K562 (cell line): ENCODE measurements around the gene PELI3. TPM values are rescaled to one million over a fixed set of nuclear protein-coding genes. Genes with fewer than 3 reads are reported as not detected.

Experiments
- ATAC-seq: fragments of 200-7000 bp; cut with Tn5 transposase; 3 replicates; pipeline ENCODE4 v1.9.1; 2020; ENCODE audit warnings: moderate library complexity
- BruUV-seq: library from RNA; stranded (reverse); fragments of 400-500 nt; replicated peaks from 2 replicates; lab custom pipeline; 2021; lab: Mats Ljungman, UMichigan
- CTCF ChIA-PET: fragments of 300-600 bp; formaldehyde crosslinking; extraction: SDS; loops from one replicate; lab custom pipeline; 2021; ENCODE audit warnings: low intra/inter-chr PET ratio; lab: Yijun Ruan, JAX
- POLR2A ChIA-PET: fragments of 300-600, 350-650 bp; sonication (Branson Sonifier 250); formaldehyde crosslinking; extraction: SDS; loops from one replicate; lab custom pipeline; 2021; ENCODE audit warnings: antibody characterized with exemption, inconsistent platforms; lab: Yijun Ruan, JAX
- DNase-seq, 4 experiments: peaks; one replicate each; pipeline versions ENCODE4 v3.0.0 to v3.0.0-alpha.2; 2011 to 2018; ENCODE audit warnings: low spot score in 3 of 4, mixed read lengths in 3 of 4; ENCODE audit errors: extremely low read depth in 1 of 4
- FAIRE-seq: peaks from 2 replicates; lab custom pipeline; 2011; peaks lifted over from hg19 to GRCh38; lab: Jason Lieb, UNC
- H2AFZ ChIP-seq: 2 replicates; pipeline ENCODE4 v1.6.0; 2011; ENCODE audit warnings: low read depth, low read length, control low read depth, inconsistent platforms
- H3K27ac ChIP-seq: fragments of 200-600 bp; 3 replicates; pipeline ENCODE4 v1.8.0; 2011; ENCODE audit warnings: low read depth, mild to moderate bottlenecking, control low read depth, inconsistent platforms, low read length, moderate library complexity, mixed read lengths; ENCODE audit errors: extremely low read depth
- H3K27me3 ChIP-seq, 2 experiments: fragments of 300-600 bp in 1 of 2; 2 replicates in 1 of 2; 3 replicates in 1 of 2; pipeline versions ENCODE4 v1.6.0 to v1.8.0; 2011; ENCODE audit warnings: inconsistent platforms in 2 of 2, low read length in 2 of 2, mild to moderate bottlenecking in 1 of 2, mixed read lengths in 1 of 2, moderate library complexity in 1 of 2; ENCODE audit not compliant: control insufficient read depth in 2 of 2, insufficient read depth in 2 of 2
- H3K36me3 ChIP-seq: fragments of 300-600 bp; 3 replicates; pipeline ENCODE4 v1.8.0; 2011; ENCODE audit warnings: mild to moderate bottlenecking, low read length, inconsistent platforms; ENCODE audit not compliant: control insufficient read depth, insufficient read depth
- H3K4me1 ChIP-seq, 2 experiments: fragments of 200-600 bp in 1 of 2; replicated peaks in 1 of 2; 2 replicates in 1 of 2; 3 replicates in 1 of 2; pipeline versions ENCODE4 v1.5.1 to v1.8.0; 2011; ENCODE audit warnings: inconsistent platforms in 2 of 2, low read length in 2 of 2, mild to moderate bottlenecking in 1 of 2, mixed read lengths in 1 of 2, moderate library complexity in 1 of 2; ENCODE audit not compliant: control insufficient read depth in 2 of 2, insufficient read depth in 2 of 2
- H3K4me2 ChIP-seq: 2 replicates; pipeline ENCODE4 v1.6.1; 2011; ENCODE audit warnings: low read length, control low read depth, inconsistent platforms, mixed read lengths; ENCODE audit not compliant: insufficient read depth
- H3K4me3 ChIP-seq: fragments of 200-600 bp; sonication (generic), shearing (Covaris generic); 2 replicates; pipeline ENCODE4 v1.5.1; 2016; ENCODE audit warnings: control low read depth, inconsistent platforms
- H3K79me2 ChIP-seq: fragments of 200-600 bp; 3 replicates; pipeline ENCODE4 v1.8.0; 2011; ENCODE audit warnings: low read length, inconsistent platforms; ENCODE audit not compliant: control insufficient read depth, insufficient read depth
- H3K9ac ChIP-seq, 2 experiments: 2 replicates each; pipeline versions ENCODE4 v1.6.0 to v1.6.1; 2011; ENCODE audit warnings: low read depth in 2 of 2, low read length in 2 of 2, control low read depth in 1 of 2, inconsistent platforms in 1 of 2, mild to moderate bottlenecking in 1 of 2, mixed read lengths in 1 of 2; ENCODE audit not compliant: insufficient read depth in 1 of 2
- H3K9me1 ChIP-seq: one replicate; pipeline ENCODE4 v1.6.0; 2011; ENCODE audit warnings: inconsistent platforms, mild to moderate bottlenecking, low read length, moderate library complexity; ENCODE audit not compliant: control insufficient read depth, insufficient read depth
- H3K9me3 ChIP-seq: replicated peaks from 2 replicates; pipeline ENCODE4 v1.5.1; 2011; ENCODE audit warnings: low read depth, low read length, inconsistent platforms; ENCODE audit not compliant: control insufficient read depth, insufficient read depth
- H4K20me1 ChIP-seq: replicated peaks from 2 replicates; pipeline ENCODE4 v1.6.1; 2011; ENCODE audit warnings: low read length, inconsistent platforms, mixed read lengths; ENCODE audit not compliant: control insufficient read depth, insufficient read depth
- ADNP ChIP-seq: fragments of 200-800 bp; sonication (Bioruptor generic); IDR thresholded peaks from 2 replicates; pipeline ENCODE4 v1.6.1; 2016; ENCODE audit warnings: missing genetic modification characterization, missing compliant biosample characterization
- BCOR ChIP-seq: fragments of 450-650 bp; IDR thresholded peaks from 2 replicates; pipeline ENCODE4 v1.6.1; 2016
- CBX1 ChIP-seq: sonication (generic); IDR thresholded peaks from 2 replicates; pipeline ENCODE4 v1.6.1; 2016; ENCODE audit warnings: antibody characterized with exemption, low read depth, mild to moderate bottlenecking
- CTCF ChIP-seq, 3 experiments: IDR thresholded peaks in 2 of 3; conservative IDR thresholded peaks in 1 of 3; 2 replicates each; pipeline ENCODE4 v1.5.1; 2011 to 2012; ENCODE audit warnings: low read length in 3 of 3, mild to moderate bottlenecking in 3 of 3, control low read depth in 2 of 3, improper control_type of control experiment in 1 of 3, inconsistent platforms in 1 of 3, low read depth in 1 of 3, mixed read lengths in 1 of 3, moderate library complexity in 1 of 3; ENCODE audit not compliant: insufficient read depth in 2 of 3
- HDAC1 ChIP-seq, 2 experiments: fragments of 450-650 bp; IDR thresholded peaks; 2 replicates each; pipeline ENCODE4 v1.6.1; 2016 to 2017; ENCODE audit warnings: inconsistent platforms in 1 of 2, mild to moderate bottlenecking in 1 of 2, moderate library complexity in 1 of 2
- HDAC2 ChIP-seq: fragments of 450-650 bp; IDR thresholded peaks from 2 replicates; pipeline ENCODE4 v1.6.1; 2016; ENCODE audit warnings: mild to moderate bottlenecking
- KDM1A ChIP-seq, 2 experiments: fragments of 450-650 bp; IDR thresholded peaks; 2 replicates each; pipeline ENCODE4 v1.6.1; 2016; ENCODE audit warnings: mild to moderate bottlenecking in 2 of 2
- MEF2D ChIP-seq: conservative IDR thresholded peaks from 2 replicates; pipeline ENCODE4 v1.6.1; 2016; ENCODE audit warnings: low read depth, missing genetic modification characterization, missing compliant biosample characterization
- NCOR1 ChIP-seq: fragments of 450-650 bp; IDR thresholded peaks from 2 replicates; pipeline ENCODE4 v1.6.1; 2016; ENCODE audit warnings: mild to moderate bottlenecking, moderate library complexity
- POLR2G ChIP-seq: fragments of 200-400 bp; formaldehyde crosslinking; IDR thresholded peaks from 2 replicates; pipeline ENCODE4 v1.6.1; 2017; ENCODE audit warnings: low read depth, mild to moderate bottlenecking, antibody characterized with exemption, low read length, moderate library complexity
- RBFOX2 ChIP-seq: fragments of 200-400 bp; formaldehyde crosslinking; IDR thresholded peaks from 2 replicates; pipeline ENCODE4 v1.6.1; 2017; ENCODE audit warnings: low read depth, mild to moderate bottlenecking, low read length, moderate library complexity
- RBM25 ChIP-seq: fragments of 200-400 bp; formaldehyde crosslinking; IDR thresholded peaks from 2 replicates; pipeline ENCODE4 v1.6.1; 2018; ENCODE audit warnings: low read length, low read depth, moderate library complexity; ENCODE audit not compliant: severe bottlenecking
- ZBTB33 ChIP-seq: sonication (generic); formaldehyde crosslinking; IDR thresholded peaks from 2 replicates; pipeline ENCODE4 v1.8.1; 2023; ENCODE audit warnings: mild to moderate bottlenecking, missing genetic modification reagents
- ZC3H4 ChIP-seq: sonication (generic); formaldehyde crosslinking; IDR thresholded peaks from 2 replicates; pipeline ENCODE4 v1.9.0; 2021; ENCODE audit warnings: missing genetic modification reagents, borderline replicate concordance
- WGBS: fragments of 100-300 bp; shearing (Covaris generic); methylation state at CpG from one replicate; pipeline ENCODE4 v1.1.6; 2016; ENCODE audit warnings: low coverage, mixed read lengths; ENCODE audit not compliant: insufficient coverage; ENCODE audit errors: missing lambda C conversion rate; 5-methylcytosine and 5-hydroxymethylcytosine counted together
- in situ Hi-C: fragments of 300-500 bp; cut with MboI; formaldehyde crosslinking; loops from 4 replicates; pipeline ENCODE4 v1.15.0; 2018; ENCODE audit warnings: inconsistent platforms, mixed read lengths
- intact Hi-C: fragments of 100-400 bp; cut with micrococcal nuclease; formaldehyde crosslinking; loops from 2 replicates; pipeline ENCODE4 v1.14.2; 2022
- polyA plus RNA-seq, 8 experiments: library from polyadenylated mRNA; depleted of rRNA in 4 of 8; stranded (reverse) in 5 of 8; unstranded in 3 of 8; fragments of >200 nt; fragmentation: Nextera tagmentation in 2 of 8; fragmentation: Illumina TruSeq in 1 of 8; extraction: Ambion mirVana in 2 of 8; extraction: Trizol in 1 of 8; gene quantifications; 2 replicates each; pipeline versions ENCODE4 v1.2.1 to v1.2.3, GENCODE V29; 2011 to 2014; ENCODE audit warnings: inconsistent platforms in 1 of 8, missing spikeins in 1 of 8
- total RNA-seq, 7 experiments: library from RNA; depleted of rRNA in 6 of 7; stranded (reverse); fragments of >200 nt in 6 of 7; fragmentation: Illumina TruSeq in 2 of 7; extraction: Trizol in 2 of 7; gene quantifications; 2 replicates each; pipeline versions ENCODE4 v1.2.1 to v1.2.3, GENCODE V29; 2011 to 2021; ENCODE audit warnings: low replicate concordance in 1 of 7

The PELI3 gene
- total and polyA plus RNA-seq, 9 of the 15 experiments (the other 6 are each of a cell fraction or from before 2014, with no cell fraction given), result 0.17 to 4.2 (median 1.9) TPM

GRCh38 chr11:66494458-66494857 lies 27.8 kb downstream of the PELI3 start:
- CTCF ChIA-PET, result no interaction called here
- H3K9ac ChIP-seq, result peak overlapping the region in 1 of 2 experiments; percentile 45; a peak in 1 of 4 replicates
- intact Hi-C loops, result no loop called here

GRCh38 chr11:66494935-66495334 lies 28.2 kb downstream of the PELI3 start:
- in situ Hi-C loops, result no loop called here
- ChIA-PET POLR2A (interaction anchor here (0.7 kb wide), 1 partner anchor 105 kb away, joined by 3 read pairs; no protein-coding TSS in a partner anchor), CTCF (no interaction called here)
- Histone ChIP-seq H2AFZ (no peak overlapping the region), H3K9me1 (no peaks in the 10 kb centered on the region), H3K36me3 (peaks cover 46% of the 10 kb centered on the region; the same call in 2 of the 3 replicates), H4K20me1 (0 out of 2 replicates have a peak, but pooled peaks cover 2% of the 10 kb centered on the region), H3K79me2 (no peaks in the 10 kb centered on the region), H3K4me3 (no peak overlapping the region), H3K27ac (no peak overlapping the region), H3K4me2 (no peak overlapping the region), H3K4me1 (peaks cover 0 to 30% of the 10 kb centered on the region in 2 experiments; a peak in 3 of 5 replicates), H3K9me3 (no peaks in the 10 kb centered on the region), H3K27me3 (no peaks in the 10 kb centered on the region), H3K9ac (peak overlapping the region in 1 of 2 experiments; percentile 20; a peak in 1 of 4 replicates)
- ATAC-seq, result peak; percentile 29; the same call in 2 of the 3 replicates
- BruUV-seq, result no TSS peak
- TF ChIP-seq RBFOX2 (peak; percentile 16; the same call in 1 of the 2 replicates), POLR2G (0 out of 2 replicates have a peak, but pooled peaks have one; percentile 27), ZBTB33 (0 out of 2 replicates have a peak, but pooled peaks have one; percentile 24), CTCF (IDR thresholded peaks at IDR 0.05 in 2 of 3, conservative IDR thresholded peaks at IDR 0.05 in 1 of 3; ENCODE audit: insufficient read depth in 2 of 3, low read depth in 1 of 3, low read length in 3 of 3) (peak in 2 of 3 experiments; percentile 6 to 43; a peak in 2 of 6 replicates), NCOR1 (no peak)
- DNase-seq, result no peak
- intact Hi-C loops, result no loop called here
- FAIRE-seq, result no peak
- 69% methylated on average over 7 of the region's 14 CpGs for WGBS

More at GRCh38 chr11:66494458-66494857, 27.8 kb downstream of the PELI3 start:
- peak; percentile 66 for TF ChIP-seq RBM25
- TF ChIP-seq BCOR, result peak; percentile 78
- no peak for TF ChIP-seq ZC3H4 (CRISPR knock-in tag)
- no peak for TF ChIP-seq MEF2D (tag)
- TF ChIP-seq HDAC1 (IDR thresholded peaks at IDR 0.05), result no peak
- peak; percentile 36; the same call in 1 of the 2 replicates for TF ChIP-seq CBX1
- 0 out of 2 replicates have a peak, but pooled peaks have one; percentile 29 for TF ChIP-seq HDAC2
- peak in 1 of 2 experiments; percentile 51; a peak in 1 of 4 replicates for TF ChIP-seq KDM1A (IDR thresholded peaks at IDR 0.05)
- peak; percentile 51; the same call in 1 of the 2 replicates for TF ChIP-seq ADNP (tag)
- FAIRE-seq (no peak), DNase-seq (no peak), ATAC-seq (no peak)
- Histone ChIP-seq H3K79me2 (no peaks in the 10 kb centered on the region), H3K27ac (no peak overlapping the region), H3K27me3 (no peaks in the 10 kb centered on the region), H3K9me3 (no peaks in the 10 kb centered on the region), H3K9me1 (no peaks in the 10 kb centered on the region), H3K4me2 (no peak overlapping the region), H3K4me3 (no peak overlapping the region), H3K36me3 (peaks cover 50% of the 10 kb centered on the region; the same call in 2 of the 3 replicates), H3K4me1 (peaks cover 0 to 30% of the 10 kb centered on the region in 2 experiments; a peak in 3 of 5 replicates), H2AFZ (no peak overlapping the region), H4K20me1 (0 out of 2 replicates have a peak, but pooled peaks cover 2% of the 10 kb centered on the region)
- WGBS, result 81% methylated on average over 7 of the region's 7 CpGs
- in situ Hi-C loops, result no loop called here
- no TSS peak for BruUV-seq
- POLR2A ChIA-PET, result interaction anchor here (0.7 kb wide), 1 partner anchor 105 kb away, joined by 3 read pairs; no protein-coding TSS in a partner anchor
